H1 (cell line): ENCODE measurements around the gene MICA. TPM values are rescaled to one million over a fixed set of nuclear protein-coding genes. Genes with fewer than 3 reads are reported as not detected.

ENCODE experiments used
- microRNA-seq, 2 experiments: library from miRNA; unstranded; fragments of <30 nt; microRNA quantifications; one replicate each; pipeline versions ENCODE4 to v1.2.0, GENCODE V29; 2016 to 2020; ENCODE audit warnings: borderline microRNAs expressed in 2 of 2, borderline number of aligned reads in 2 of 2, borderline replicate concordance in 1 of 2
- polyA plus RNA-seq, 7 experiments: library from polyadenylated mRNA; depleted of rRNA in 3 of 7; stranded (reverse) in 5 of 7; unstranded in 2 of 7; fragments of >200 nt in 5 of 7; fragments of 200-250 nt in 2 of 7; gene quantifications; 1 replicate in 5 of 7; 2 replicates in 1 of 7; 4 replicates in 1 of 7; pipeline versions ENCODE4 v1.2.1 to v1.2.3, GENCODE V29; 2011 to 2013; ENCODE audit warnings: missing spikeins in 2 of 7, mixed read lengths in 2 of 7
- small RNA-seq: library from polyadenylated mRNA; stranded (forward); fragments of <200 nt; extraction: miRNeasy Mini kit (QIAGEN cat#:217004); gene quantifications from one replicate; pipeline ENCODE3, GENCODE V24; 2013; ENCODE audit not compliant: insufficient read depth
- total RNA-seq: library from RNA; stranded (reverse); fragmentation: NEBNext Ultra II Directional; extraction: Animal tissue kit (Norgen Biotek cat#: 25700); gene quantifications from 2 replicates; pipeline ENCODE4 v1.2.1, GENCODE V29; 2021

The MICA gene
- total and polyA plus RNA-seq, 2 of the 8 experiments (the other 6 are each of a cell fraction or from before 2014, with no cell fraction given): 12.5 to 16.3 TPM

Small RNA genes within 50 kb of the gene (microRNA-seq; reads per million reads assigned to microRNA genes)
- 0 to 0.23 reads per million in 2 experiments for gene MIR6891

Small RNA genes within 50 kb of the gene (small RNA-seq; reads per million reads assigned to genes)
- gene HLA-S (not detected), gene MIR6891 (not detected), gene RF00019 (not detected), gene RNU6-283P (not detected)

Other genes starting within 250 kb of the MICA start
- gene CCHCR1, start 245.8 kb upstream of the MICA start, total RNA-seq: 38.0 and 38.2 TPM in 2 replicates
- gene CCHCR1, start 245.8 kb upstream of the MICA start, polyA plus RNA-seq (2011; rRNA removed): 20.9 and 32.8 TPM in 2 replicates
- gene TCF19, start 245.0 kb upstream of the MICA start, total RNA-seq: 10.0 and 11.0 TPM in 2 replicates
- 7.2 and 12.5 TPM in 2 replicates for gene TCF19, start 245.0 kb upstream of the MICA start, polyA plus RNA-seq (2011; rRNA removed)
- 2,526 and 2,533 TPM in 2 replicates for gene POU5F1, start 232.9 kb upstream of the MICA start, total RNA-seq
- gene POU5F1, start 232.9 kb upstream of the MICA start, polyA plus RNA-seq (2011; rRNA removed): 2,437 and 2,958 TPM in 2 replicates
- 245 and 251 TPM in 2 replicates for gene HLA-C, start 131.5 kb upstream of the MICA start, total RNA-seq
- 360 and 430 TPM in 2 replicates for gene HLA-C, start 131.5 kb upstream of the MICA start, polyA plus RNA-seq (2011; rRNA removed)
- 129 and 154 TPM in 2 replicates for gene HLA-B, start 46.4 kb upstream of the MICA start, total RNA-seq
- 231 and 233 TPM in 2 replicates for gene HLA-B, start 46.4 kb upstream of the MICA start, polyA plus RNA-seq (2011; rRNA removed)
- gene MICB, start 94.5 kb downstream of the MICA start, total RNA-seq: 15.4 and 16.2 TPM in 2 replicates
- 19.7 and 25.3 TPM in 2 replicates for gene MICB, start 94.5 kb downstream of the MICA start, polyA plus RNA-seq (2011; rRNA removed)
- gene MCCD1, start 125.4 kb downstream of the MICA start, total RNA-seq: not detected in 2 replicates
- not detected in 2 replicates for gene MCCD1, start 125.4 kb downstream of the MICA start, polyA plus RNA-seq (2011; rRNA removed)
- gene DDX39B, start 138.4 kb downstream of the MICA start, total RNA-seq: 780 and 794 TPM in 2 replicates
- gene DDX39B, start 138.4 kb downstream of the MICA start, polyA plus RNA-seq (2011; rRNA removed): 896 and 1,164 TPM in 2 replicates
- 2.9 and 3.0 TPM in 2 replicates for gene ATP6V1G2, start 143.0 kb downstream of the MICA start, total RNA-seq
- 5.1 and 5.7 TPM in 2 replicates for gene ATP6V1G2, start 143.0 kb downstream of the MICA start, polyA plus RNA-seq (2011; rRNA removed)
- gene NFKBIL1, start 144.0 kb downstream of the MICA start, total RNA-seq: 10.8 and 11.2 TPM in 2 replicates
- gene NFKBIL1, start 144.0 kb downstream of the MICA start, polyA plus RNA-seq (2011; rRNA removed): 7.5 and 17.0 TPM in 2 replicates
- not detected in 2 replicates for gene LTA, start 168.7 kb downstream of the MICA start, total RNA-seq
- not detected in 2 replicates for gene LTA, start 168.7 kb downstream of the MICA start, polyA plus RNA-seq (2011; rRNA removed)
- not detected in 2 replicates for gene TNF, start 172.0 kb downstream of the MICA start, total RNA-seq
- not detected in 2 replicates for gene TNF, start 172.0 kb downstream of the MICA start, polyA plus RNA-seq (2011; rRNA removed)
- 0.43 TPM in 1 of 2 replicates, not detected in the other for gene LTB, start 178.8 kb downstream of the MICA start, total RNA-seq
- 0.47 and 0.77 TPM in 2 replicates for gene LTB, start 178.8 kb downstream of the MICA start, polyA plus RNA-seq (2011; rRNA removed)
- not detected in 2 replicates for gene LST1, start 182.7 kb downstream of the MICA start, total RNA-seq
- gene LST1, start 182.7 kb downstream of the MICA start, polyA plus RNA-seq (2011; rRNA removed): 0.25 TPM in 1 of 2 replicates, not detected in the other
- gene NCR3, start 189.4 kb downstream of the MICA start, total RNA-seq: not detected in 2 replicates
- 0.67 and 0.72 TPM in 2 replicates for gene NCR3, start 189.4 kb downstream of the MICA start, polyA plus RNA-seq (2011; rRNA removed)
- gene AIF1, start 211.6 kb downstream of the MICA start, total RNA-seq: 7.5 and 9.8 TPM in 2 replicates
- gene AIF1, start 211.6 kb downstream of the MICA start, polyA plus RNA-seq (2011; rRNA removed): 3.7 and 6.3 TPM in 2 replicates
- gene PRRC2A, start 217.1 kb downstream of the MICA start, total RNA-seq: 300 and 303 TPM in 2 replicates
- 118 and 203 TPM in 2 replicates for gene PRRC2A, start 217.1 kb downstream of the MICA start, polyA plus RNA-seq (2011; rRNA removed)
- gene BAG6, start 249.1 kb downstream of the MICA start, total RNA-seq: 325 and 354 TPM in 2 replicates
- 199 and 291 TPM in 2 replicates for gene BAG6, start 249.1 kb downstream of the MICA start, polyA plus RNA-seq (2011; rRNA removed)